CD4-positive, alpha-beta T cell treated with Interleukin-2 at 100 ng/mL for 4 hours (primary cell): ENCODE results near the gene C3orf49.

Experiments used
- DNase-seq: peaks from one replicate; pipeline ENCODE4 v3.0.0-alpha.2; 2020; ENCODE audit warnings: low spot score

Gene C3orf49

GRCh38 chr3:63886858-63887257 lies 67.8 kb downstream of the C3orf49 start:
- no peak for DNase-seq

GRCh38 chr3:63891518-63891917 lies 72.4 kb downstream of the C3orf49 start:
- DNase-seq: no peak

- DNase-seq: no peak
Measured at GRCh38 chr3:63892773-63893352, 73.8 kb downstream of the C3orf49 start.

GRCh38 chr3:63895422-63896189 lies 76.5 kb downstream of the C3orf49 start:
- DNase-seq: no peak

- no peak for DNase-seq
Measured at GRCh38 chr3:63896332-63897030, 77.4 kb downstream of the C3orf49 start.
